Measurements from ENCODE around the gene SPATA2L.

DNA sequence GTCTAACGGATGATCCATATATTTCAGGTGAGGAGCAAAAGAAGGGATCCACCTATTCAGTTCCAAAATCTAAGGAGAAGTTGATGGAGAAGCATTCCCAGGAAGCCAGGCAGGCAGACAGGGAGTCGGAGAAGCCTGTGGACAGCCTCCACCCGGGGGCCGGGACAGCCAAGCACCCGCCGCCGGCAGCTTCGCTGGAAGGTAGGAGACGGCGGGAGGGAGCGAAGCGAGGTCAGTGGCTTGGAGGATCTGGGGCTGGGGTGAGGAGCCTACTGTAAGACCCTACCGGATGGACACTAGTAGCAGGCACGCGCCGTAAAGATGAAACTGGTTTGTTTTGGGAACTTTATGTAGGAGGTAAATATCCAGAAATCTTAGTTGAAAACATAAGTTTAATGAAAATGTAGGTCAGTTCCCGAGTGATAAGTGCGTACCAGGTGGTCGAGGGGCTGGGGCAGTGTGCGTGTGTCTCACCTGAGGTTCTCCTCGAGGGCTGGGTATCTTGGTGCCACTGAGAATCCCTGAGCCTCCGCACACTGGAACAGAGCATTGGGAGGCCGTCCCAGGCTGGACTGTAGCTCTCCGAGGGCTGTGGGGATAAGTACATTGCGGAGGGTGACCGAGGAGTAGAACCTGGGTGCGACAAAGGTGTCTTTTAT lies 43.2 kb downstream of the SPATA2L start:
- TF ChIP-seq, protein P1, sequence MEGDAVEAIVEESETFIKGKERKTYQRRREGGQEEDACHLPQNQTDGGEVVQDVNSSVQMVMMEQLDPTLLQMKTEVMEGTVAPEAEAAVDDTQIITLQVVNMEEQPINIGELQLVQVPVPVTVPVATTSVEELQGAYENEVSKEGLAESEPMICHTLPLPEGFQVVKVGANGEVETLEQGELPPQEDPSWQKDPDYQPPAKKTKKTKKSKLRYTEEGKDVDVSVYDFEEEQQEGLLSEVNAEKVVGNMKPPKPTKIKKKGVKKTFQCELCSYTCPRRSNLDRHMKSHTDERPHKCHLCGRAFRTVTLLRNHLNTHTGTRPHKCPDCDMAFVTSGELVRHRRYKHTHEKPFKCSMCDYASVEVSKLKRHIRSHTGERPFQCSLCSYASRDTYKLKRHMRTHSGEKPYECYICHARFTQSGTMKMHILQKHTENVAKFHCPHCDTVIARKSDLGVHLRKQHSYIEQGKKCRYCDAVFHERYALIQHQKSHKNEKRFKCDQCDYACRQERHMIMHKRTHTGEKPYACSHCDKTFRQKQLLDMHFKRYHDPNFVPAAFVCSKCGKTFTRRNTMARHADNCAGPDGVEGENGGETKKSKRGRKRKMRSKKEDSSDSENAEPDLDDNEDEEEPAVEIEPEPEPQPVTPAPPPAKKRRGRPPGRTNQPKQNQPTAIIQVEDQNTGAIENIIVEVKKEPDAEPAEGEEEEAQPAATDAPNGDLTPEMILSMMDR (conservative IDR thresholded peaks at IDR 0.05) = no peak
- no peak for TF ChIP-seq ZFX (IDR thresholded peaks at IDR 0.05)

Data from C4-2B (cell line).